Endothelial cell of umbilical vein (primary cell): ENCODE data around the gene NAPB. TPM values are rescaled to one million over a fixed set of nuclear protein-coding genes. Genes with fewer than 3 reads are reported as not detected.

Experiments
- BruUV-seq: library from RNA; stranded (reverse); fragments of 400-500 nt; replicated peaks from 2 replicates; lab custom pipeline; 2021; lab: Mats Ljungman, UMichigan
- CTCF ChIA-PET: fragments of 300-600, 350-600 bp; sonication (Branson Sonifier 250); formaldehyde crosslinking; loops from one replicate; lab custom pipeline; 2021; ENCODE audit warnings: antibody characterized with exemption, inconsistent platforms; lab: Charles Lee
- POLR2A ChIA-PET: fragments of 300-600, 350-600 bp; sonication (Branson Sonifier 250); formaldehyde crosslinking; loops from one replicate; lab custom pipeline; 2021; ENCODE audit warnings: antibody characterized with exemption, inconsistent platforms; lab: Charles Lee
- DNase-seq: peaks from one replicate; pipeline ENCODE4 v3.0.0-alpha.2; 2011; ENCODE audit warnings: low read depth, low spot score
- FAIRE-seq: peaks from 2 replicates; lab custom pipeline; 2011; peaks lifted over from hg19 to GRCh38; lab: Jason Lieb, UNC
- H2AFZ ChIP-seq: 2 replicates; pipeline ENCODE4 v1.6.0; 2012; ENCODE audit warnings: low read depth, low read length, control low read depth, inconsistent platforms
- H3K27ac ChIP-seq: 2 replicates; pipeline ENCODE4 v1.5.1; 2011; ENCODE audit warnings: low read depth, mild to moderate bottlenecking, control low read depth, low read length, moderate library complexity; ENCODE audit not compliant: insufficient read depth
- H3K27me3 ChIP-seq, 2 experiments: 2 replicates each; pipeline versions ENCODE4 v1.6.0 to v1.6.1; 2011; ENCODE audit warnings: low read length in 2 of 2, mixed read lengths in 1 of 2; ENCODE audit not compliant: control insufficient read depth in 2 of 2, insufficient read depth in 2 of 2
- H3K36me3 ChIP-seq, 2 experiments: 2 replicates in 1 of 2; 3 replicates in 1 of 2; pipeline ENCODE4 v1.5.1; 2011; ENCODE audit warnings: low read length in 2 of 2, mild to moderate bottlenecking in 1 of 2, moderate library complexity in 1 of 2; ENCODE audit not compliant: control insufficient read depth in 2 of 2, insufficient read depth in 2 of 2; ENCODE audit errors: extremely low read depth in 1 of 2
- H3K4me1 ChIP-seq: 3 replicates; pipeline ENCODE4 v1.5.1; 2011; ENCODE audit warnings: mild to moderate bottlenecking, low read length; ENCODE audit not compliant: control insufficient read depth, insufficient read depth; ENCODE audit errors: extremely low read depth
- H3K4me2 ChIP-seq: 2 replicates; pipeline ENCODE4 v1.6.1; 2011; ENCODE audit warnings: low read length, control low read depth, mixed read lengths; ENCODE audit not compliant: insufficient read depth
- H3K4me3 ChIP-seq, 3 experiments: fragments of 200-600 bp in 1 of 3; sonication (generic), shearing (Covaris generic) in 1 of 3; replicated peaks in 1 of 3; 2 replicates each; pipeline ENCODE4 v1.5.1; 2011 to 2016; ENCODE audit warnings: control low read depth in 3 of 3, low read length in 3 of 3, mild to moderate bottlenecking in 2 of 3, inconsistent platforms in 1 of 3, low read depth in 1 of 3, moderate library complexity in 1 of 3; ENCODE audit not compliant: insufficient read depth in 1 of 3
- H3K79me2 ChIP-seq: 2 replicates; pipeline ENCODE4 v1.6.0; 2012; ENCODE audit warnings: low read length, inconsistent platforms; ENCODE audit not compliant: control insufficient read depth, insufficient read depth
- H3K9ac ChIP-seq: replicated peaks from 2 replicates; pipeline ENCODE3; 2011; ENCODE audit warnings: low read length, control low read depth; ENCODE audit not compliant: insufficient read depth; ENCODE audit errors: extremely low read depth
- H3K9me1 ChIP-seq: replicated peaks from 3 replicates; pipeline ENCODE4 v1.6.0; 2011; ENCODE audit warnings: mild to moderate bottlenecking, low read length; ENCODE audit not compliant: control insufficient read depth, insufficient read depth; ENCODE audit errors: extremely low read depth
- H3K9me3 ChIP-seq: replicated peaks from 2 replicates; pipeline ENCODE4 v1.5.1; 2012; ENCODE audit warnings: low read length, inconsistent platforms; ENCODE audit not compliant: control insufficient read depth, insufficient read depth
- H4K20me1 ChIP-seq: replicated peaks from 2 replicates; pipeline ENCODE3; 2011; ENCODE audit warnings: mild to moderate bottlenecking, low read length; ENCODE audit not compliant: control insufficient read depth, insufficient read depth; ENCODE audit errors: extremely low read depth
- EZH2 ChIP-seq: IDR thresholded peaks from 2 replicates; pipeline ENCODE4 v1.6.1; 2012; ENCODE audit warnings: borderline replicate concordance, low read depth, mild to moderate bottlenecking, moderate library complexity, low read length, inconsistent platforms; ENCODE audit not compliant: severe bottlenecking
- FOS ChIP-seq: IDR thresholded peaks from 2 replicates; pipeline ENCODE4 v1.6.1; 2011; ENCODE audit warnings: mild to moderate bottlenecking, low read length, moderate library complexity, borderline replicate concordance; ENCODE audit not compliant: insufficient read depth
- GATA2 ChIP-seq: IDR thresholded peaks from 2 replicates; pipeline ENCODE4 v1.7.0; 2011; ENCODE audit warnings: low read depth, mild to moderate bottlenecking, moderate library complexity, mixed read lengths, low read length; ENCODE audit not compliant: insufficient read length, insufficient read depth
- JUN ChIP-seq: IDR thresholded peaks from 2 replicates; pipeline ENCODE4 v1.6.1; 2011; ENCODE audit warnings: borderline replicate concordance, low read depth; ENCODE audit not compliant: insufficient read length, insufficient read depth
- MAX ChIP-seq: IDR thresholded peaks from 2 replicates; pipeline ENCODE4 v1.6.1; 2011; ENCODE audit not compliant: insufficient read depth, insufficient read length
- MYC ChIP-seq: IDR thresholded peaks from one replicate; pipeline ENCODE4 v1.6.1; 2011; ENCODE audit warnings: mild to moderate bottlenecking, low read depth, low read length
- POLR2A ChIP-seq: IDR thresholded peaks from 2 replicates; pipeline ENCODE4 v1.6.1; 2012; ENCODE audit warnings: low read depth, mild to moderate bottlenecking, control low read depth, low read length
- POLR2AphosphoS5 ChIP-seq: IDR thresholded peaks from 2 replicates; pipeline ENCODE4 v1.6.1; 2012; ENCODE audit warnings: low read depth, mild to moderate bottlenecking, control low read depth, low read length, moderate library complexity; ENCODE audit not compliant: insufficient read depth
- dilution Hi-C: fragments of 300-500 bp; cut with MboI; formaldehyde crosslinking; loops from one replicate; pipeline ENCODE4 v1.15.0; 2019; ENCODE audit warnings: low sequenced_read_pairs; ENCODE audit not compliant: extremely low pct_ligation_motif_present
- intact Hi-C: fragments of 100-400 bp; cut with micrococcal nuclease; formaldehyde crosslinking; loops from one replicate; pipeline ENCODE4 v1.10.0; 2022
- polyA plus RNA-seq, 4 experiments: library from polyadenylated mRNA; depleted of rRNA in 3 of 4; stranded (reverse) in 3 of 4; unstranded in 1 of 4; fragments of >200 nt; gene quantifications; 2 replicates each; pipeline versions ENCODE4 v1.2.1 to v1.2.3, GENCODE V29; 2011 to 2012; ENCODE audit warnings: missing spikeins in 1 of 4
- total RNA-seq: library from RNA; stranded (reverse); gene quantifications from 2 replicates; pipeline ENCODE4 v1.2.3, GENCODE V29; 2021
- TF ChIP-seq, protein P1 (sequence below), 2 donors: IDR thresholded peaks; 1 replicate in 1 of 2; 2 replicates in 1 of 2; pipeline ENCODE4 v1.5.1; 2011; ENCODE audit warnings: low read length in 2 of 2, mild to moderate bottlenecking in 2 of 2, moderate library complexity in 2 of 2, control low read depth in 1 of 2, inconsistent platforms in 1 of 2, low read depth in 1 of 2; ENCODE audit not compliant: insufficient read depth in 1 of 2; ENCODE audit errors: extremely low read depth in 1 of 2

Gene NAPB
- total and polyA plus RNA-seq, 2 donors (not counting 3 experiments of a cell fraction or from before 2014, with no cell fraction given): 4.7 to 10.1 TPM

DNA sequence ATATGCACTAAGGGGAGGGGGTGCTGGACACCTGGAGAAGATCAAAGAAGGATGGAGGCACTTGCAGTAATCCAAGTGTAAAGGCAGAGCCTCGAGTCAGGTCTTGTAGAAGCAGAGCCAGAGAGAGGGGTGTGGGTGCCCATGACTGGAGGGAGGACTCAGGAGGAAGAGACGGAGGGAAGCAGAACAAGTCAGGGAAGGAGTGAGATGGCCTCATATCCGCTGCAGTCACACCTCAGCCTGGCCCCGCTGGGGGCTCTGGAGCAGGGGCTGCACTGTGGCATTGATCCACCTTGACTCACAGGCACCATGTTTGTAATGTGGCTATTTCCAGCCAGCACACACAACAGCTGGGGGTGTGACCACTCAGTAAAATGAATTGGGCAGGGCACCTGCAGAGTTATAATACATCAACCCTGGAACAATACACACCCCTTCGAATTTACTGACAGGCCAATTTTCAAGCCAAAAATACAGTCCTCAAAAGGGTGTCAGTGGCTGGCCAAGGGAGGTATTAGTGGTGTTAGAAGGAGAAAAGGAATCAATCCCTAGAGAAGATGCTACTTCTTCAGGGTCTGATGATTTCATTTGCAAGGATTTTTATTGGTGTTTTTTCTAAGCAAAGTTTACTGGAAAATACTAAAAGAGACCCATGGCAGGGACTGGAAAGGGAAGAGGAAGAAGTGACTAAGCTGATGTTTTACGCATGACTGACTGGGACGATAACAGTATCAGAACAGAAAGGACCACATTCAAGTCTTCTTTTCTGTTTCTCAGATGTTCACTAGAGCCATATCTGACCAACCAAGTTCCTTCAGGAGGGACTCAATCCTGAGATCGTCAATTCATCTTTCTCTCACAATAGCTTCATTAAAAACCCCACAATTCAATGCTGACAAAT, 89.6 kb downstream of the NAPB start:
- H3K27me3 ChIP-seq: no peaks in the 10 kb centered on the region
- DNase-seq (peak; percentile 82), FAIRE-seq (peak; percentile 90)
- POLR2A ChIA-PET: no interaction called here
- no TSS peak for BruUV-seq
- CTCF ChIA-PET: interaction anchor here (0.9 to 1.8 kb wide), 13 partner anchors 9 to 993 kb away, joined by 3 to 7 read pairs (median 4); no protein-coding TSS in a partner anchor
- TF ChIP-seq POLR2AphosphoS5 (no peak), MYC (no peak), MAX (no peak), JUN (peak; percentile 18), GATA2 (no peak), FOS (peak; percentile 60), EZH2 (no peak), POLR2A (no peak)
- TF ChIP-seq, protein P1, sequence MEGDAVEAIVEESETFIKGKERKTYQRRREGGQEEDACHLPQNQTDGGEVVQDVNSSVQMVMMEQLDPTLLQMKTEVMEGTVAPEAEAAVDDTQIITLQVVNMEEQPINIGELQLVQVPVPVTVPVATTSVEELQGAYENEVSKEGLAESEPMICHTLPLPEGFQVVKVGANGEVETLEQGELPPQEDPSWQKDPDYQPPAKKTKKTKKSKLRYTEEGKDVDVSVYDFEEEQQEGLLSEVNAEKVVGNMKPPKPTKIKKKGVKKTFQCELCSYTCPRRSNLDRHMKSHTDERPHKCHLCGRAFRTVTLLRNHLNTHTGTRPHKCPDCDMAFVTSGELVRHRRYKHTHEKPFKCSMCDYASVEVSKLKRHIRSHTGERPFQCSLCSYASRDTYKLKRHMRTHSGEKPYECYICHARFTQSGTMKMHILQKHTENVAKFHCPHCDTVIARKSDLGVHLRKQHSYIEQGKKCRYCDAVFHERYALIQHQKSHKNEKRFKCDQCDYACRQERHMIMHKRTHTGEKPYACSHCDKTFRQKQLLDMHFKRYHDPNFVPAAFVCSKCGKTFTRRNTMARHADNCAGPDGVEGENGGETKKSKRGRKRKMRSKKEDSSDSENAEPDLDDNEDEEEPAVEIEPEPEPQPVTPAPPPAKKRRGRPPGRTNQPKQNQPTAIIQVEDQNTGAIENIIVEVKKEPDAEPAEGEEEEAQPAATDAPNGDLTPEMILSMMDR (IDR thresholded peaks at IDR 0.05; ENCODE audit: extremely low read depth in 1 of 2, insufficient read depth in 1 of 2, low read depth in 1 of 2, low read length in 2 of 2): no peak
- H3K9me3 ChIP-seq: no peaks in the 10 kb centered on the region
- H3K4me3 ChIP-seq: no peak overlapping the region
- H3K9ac ChIP-seq: no peak overlapping the region
- peaks cover 9% of the 10 kb centered on the region for H3K4me1 ChIP-seq
- peak overlapping the region; percentile 28 for H2AFZ ChIP-seq
- intact Hi-C loops (no loop called here), dilution Hi-C loops (no loop called here)
- H3K4me2 ChIP-seq: peak overlapping the region; percentile 31
- H3K9me1 ChIP-seq: no peaks in the 10 kb centered on the region
- no peaks in the 10 kb centered on the region for H3K36me3 ChIP-seq
- H3K27ac ChIP-seq: no peak overlapping the region
- no peaks in the 10 kb centered on the region for H4K20me1 ChIP-seq
- no peaks in the 10 kb centered on the region for H3K79me2 ChIP-seq
